Renal cortical epithelial cell (primary cell): ENCODE results near the gene PCGF1. TPM values are rescaled to one million over a fixed set of nuclear protein-coding genes. Genes with fewer than 3 reads are reported as not detected.
A peak's percentile ranks its signal among the peaks of the same experiment; 100 is the strongest.
"Not testable (repeated sequence)": the region's sequence is repeated elsewhere in the genome, so short reads cannot be mapped to it uniquely, and the experiment has no call there.

Experiments used
- DNase-seq: peaks from one replicate; pipeline ENCODE4 v3.0.0-alpha.2; 2011; ENCODE audit warnings: low read depth
- total RNA-seq: library from RNA; depleted of rRNA; stranded (reverse); fragments of >200 nt; gene quantifications from 2 replicates; pipeline ENCODE4 v1.2.3, GENCODE V29; 2014

Gene PCGF1
- total RNA-seq, 1 donor from 2014 or later: 20.7 TPM

DNA sequence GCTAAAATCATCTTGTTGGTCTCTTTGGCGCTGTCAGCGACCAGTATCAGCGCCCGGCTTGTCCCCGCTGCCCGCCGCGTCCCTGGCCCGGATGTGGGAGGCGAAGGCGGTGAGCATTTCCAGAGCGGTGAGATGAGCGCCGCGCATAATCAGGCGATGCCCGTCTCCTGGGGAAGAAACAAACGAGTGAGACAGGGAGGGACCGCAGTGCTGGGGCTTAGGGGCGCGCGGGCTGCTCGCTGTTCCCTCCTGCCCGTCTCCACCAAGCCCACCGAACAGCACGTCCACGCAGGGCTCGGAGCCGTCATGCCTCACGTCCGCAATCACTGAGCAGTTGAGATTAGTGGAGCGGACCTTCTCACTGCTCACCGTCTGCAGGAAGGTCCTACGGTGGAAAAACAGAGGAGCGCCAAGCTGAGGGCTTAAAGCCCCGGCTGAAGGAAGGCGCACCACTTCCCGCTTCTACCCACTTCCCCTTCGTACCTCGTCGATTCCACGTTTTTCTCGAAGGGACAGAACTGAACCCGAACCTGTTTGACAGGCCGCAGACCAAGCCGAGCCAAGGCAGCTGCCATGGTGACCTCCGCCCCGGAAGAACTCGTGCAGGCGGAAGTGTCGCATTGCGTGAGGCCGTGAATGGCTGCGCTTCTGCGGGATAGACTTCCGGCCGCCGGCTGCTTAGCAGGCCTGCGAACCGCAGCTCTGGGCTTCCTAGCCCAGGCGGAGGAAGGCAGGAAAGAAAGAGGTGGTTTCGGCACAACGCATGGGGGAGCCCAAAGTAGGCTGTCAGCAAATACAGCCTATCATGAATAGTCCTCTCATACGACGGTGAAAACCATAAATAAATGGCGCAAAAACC, 35.2 kb downstream of the PCGF1 start, which contains the start of gene MRPL53:
TSS of gene MRPL53 (minus strand) at position 595 of the 859 bp plus-strand sequence. CDS start at position 575, 20 bp downstream.
- peak; percentile 82 for DNase-seq

DNA sequence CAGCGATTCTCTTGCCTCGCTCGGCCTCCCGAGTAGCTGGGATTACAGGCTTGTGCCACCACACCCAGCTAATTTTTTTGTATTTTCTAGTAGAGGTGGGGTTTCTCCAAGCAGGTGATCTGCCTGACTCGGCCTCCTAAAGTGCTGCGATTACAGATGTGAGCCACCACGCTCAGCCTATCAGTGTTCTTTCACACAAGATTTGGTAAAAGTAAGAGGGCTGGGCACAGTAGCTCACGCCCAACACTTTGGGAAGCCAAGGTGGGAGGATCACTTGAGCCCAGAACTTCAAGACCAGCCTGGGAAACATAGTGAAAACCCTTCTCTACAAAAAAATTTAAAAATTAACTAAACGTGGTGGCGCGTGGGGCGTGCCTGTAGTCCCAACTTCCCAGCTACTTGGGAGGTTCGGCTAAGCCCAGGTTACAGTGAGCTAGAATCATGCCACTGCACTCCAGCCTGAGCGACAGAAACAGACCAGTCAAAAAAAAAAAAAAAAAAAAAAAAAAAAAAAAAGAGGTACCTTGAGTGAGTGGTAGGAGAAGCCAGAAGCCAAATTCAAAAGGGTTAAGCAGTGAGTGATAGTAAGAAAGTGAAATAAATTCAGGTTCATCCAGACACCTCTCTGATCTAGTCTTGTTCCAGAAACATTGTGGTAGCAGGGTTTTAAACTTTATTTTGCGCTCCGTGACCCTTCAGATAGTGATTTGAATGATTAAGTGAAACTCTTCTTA, 36.0 kb downstream of the PCGF1 start:
- no peak for DNase-seq

DNA sequence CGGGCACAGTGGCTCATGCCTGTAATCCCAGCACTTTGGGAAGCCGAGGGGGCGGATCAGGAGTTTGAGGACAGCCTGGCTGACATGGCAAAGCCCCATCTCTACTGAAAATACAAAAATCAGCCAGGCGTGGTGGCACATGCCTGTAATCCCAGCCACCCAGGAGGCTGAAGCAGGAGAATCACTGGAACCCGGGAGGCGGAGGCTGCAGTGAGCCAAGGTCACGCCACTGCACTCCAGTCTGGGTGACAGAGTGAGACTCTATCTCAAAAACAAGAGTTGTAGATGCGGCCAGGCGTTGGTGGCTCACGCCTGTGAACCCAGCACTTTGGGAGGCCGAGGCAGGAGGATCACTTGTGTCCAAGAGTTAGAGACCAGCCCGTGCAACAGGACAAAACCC, 36.8 kb downstream of the PCGF1 start:
- DNase-seq: not testable (repeated sequence)

DNA sequence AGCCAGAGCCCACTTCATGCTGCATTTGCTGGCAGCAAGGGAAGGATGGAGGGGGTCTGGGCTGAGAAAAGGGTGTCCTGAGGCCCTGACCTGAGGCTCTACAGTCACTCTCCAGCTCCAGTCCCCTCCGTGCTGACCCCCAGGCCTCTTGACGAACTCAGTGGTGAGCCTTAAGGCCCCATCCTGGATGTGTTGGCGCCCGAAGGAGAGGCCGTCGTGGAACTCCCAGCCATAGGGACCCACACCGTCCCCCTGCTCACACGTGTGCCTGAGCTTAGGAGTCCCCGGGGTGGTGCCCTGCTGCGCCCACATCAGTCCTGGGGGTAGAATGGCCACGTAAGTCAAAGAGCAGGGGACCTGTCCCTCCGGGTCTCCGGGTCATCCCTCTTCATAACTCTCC, 43.1 kb downstream of the PCGF1 start:
- DNase-seq: no peak

DNA sequence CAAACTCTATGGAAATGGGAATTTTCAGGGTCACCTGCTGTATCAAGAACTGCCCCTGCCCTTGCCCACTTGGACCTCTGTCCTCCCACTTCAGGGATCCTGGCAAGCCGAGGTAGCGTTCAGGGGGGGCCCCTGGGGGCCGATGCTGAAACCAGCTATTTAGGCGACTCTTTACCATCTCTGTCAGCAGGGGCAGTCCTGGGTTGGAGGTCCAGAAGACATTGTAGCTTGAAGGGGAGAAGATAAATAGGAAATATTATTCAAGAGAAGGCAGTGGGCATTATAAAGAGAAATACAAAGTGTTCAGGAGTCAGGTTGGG, 44.7 kb downstream of the PCGF1 start:
- no peak for DNase-seq

DNA sequence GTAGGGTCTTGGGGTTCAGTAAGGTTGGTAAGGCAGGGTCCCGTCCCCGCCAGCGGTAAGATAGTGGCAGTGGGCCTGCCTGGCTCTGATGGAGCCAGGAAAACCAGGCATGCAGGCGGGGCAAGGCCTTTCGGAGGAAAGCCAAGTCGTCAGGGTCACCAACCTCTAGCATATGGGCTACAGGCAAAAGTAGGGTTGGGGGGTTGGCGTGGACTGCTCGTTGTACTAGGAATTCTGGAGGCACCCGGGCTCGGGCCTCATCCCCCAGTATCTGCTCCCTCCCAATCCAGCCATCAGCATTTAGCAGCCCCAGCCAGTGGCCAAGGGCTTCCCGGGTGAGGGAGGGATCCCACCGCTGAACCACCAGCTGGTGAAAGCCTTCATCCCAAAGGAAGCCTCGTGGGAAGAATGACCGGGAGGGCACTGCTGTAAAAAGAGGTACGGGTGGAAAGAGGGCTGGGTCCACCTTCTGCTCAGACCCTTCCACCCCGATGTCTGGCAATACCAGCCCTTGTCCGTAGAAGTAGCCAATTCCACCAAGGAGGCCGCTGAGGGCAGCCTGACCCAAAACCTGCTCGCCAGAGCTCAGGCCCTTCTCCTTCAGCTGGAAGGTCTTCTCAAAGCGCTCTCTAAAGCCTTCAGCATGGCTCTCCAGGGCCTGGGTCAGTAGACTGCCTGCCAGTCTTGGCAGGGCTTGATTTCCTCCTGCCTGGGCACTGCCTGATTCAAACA, 45.3 kb downstream of the PCGF1 start:
- DNase-seq: no peak

DNA sequence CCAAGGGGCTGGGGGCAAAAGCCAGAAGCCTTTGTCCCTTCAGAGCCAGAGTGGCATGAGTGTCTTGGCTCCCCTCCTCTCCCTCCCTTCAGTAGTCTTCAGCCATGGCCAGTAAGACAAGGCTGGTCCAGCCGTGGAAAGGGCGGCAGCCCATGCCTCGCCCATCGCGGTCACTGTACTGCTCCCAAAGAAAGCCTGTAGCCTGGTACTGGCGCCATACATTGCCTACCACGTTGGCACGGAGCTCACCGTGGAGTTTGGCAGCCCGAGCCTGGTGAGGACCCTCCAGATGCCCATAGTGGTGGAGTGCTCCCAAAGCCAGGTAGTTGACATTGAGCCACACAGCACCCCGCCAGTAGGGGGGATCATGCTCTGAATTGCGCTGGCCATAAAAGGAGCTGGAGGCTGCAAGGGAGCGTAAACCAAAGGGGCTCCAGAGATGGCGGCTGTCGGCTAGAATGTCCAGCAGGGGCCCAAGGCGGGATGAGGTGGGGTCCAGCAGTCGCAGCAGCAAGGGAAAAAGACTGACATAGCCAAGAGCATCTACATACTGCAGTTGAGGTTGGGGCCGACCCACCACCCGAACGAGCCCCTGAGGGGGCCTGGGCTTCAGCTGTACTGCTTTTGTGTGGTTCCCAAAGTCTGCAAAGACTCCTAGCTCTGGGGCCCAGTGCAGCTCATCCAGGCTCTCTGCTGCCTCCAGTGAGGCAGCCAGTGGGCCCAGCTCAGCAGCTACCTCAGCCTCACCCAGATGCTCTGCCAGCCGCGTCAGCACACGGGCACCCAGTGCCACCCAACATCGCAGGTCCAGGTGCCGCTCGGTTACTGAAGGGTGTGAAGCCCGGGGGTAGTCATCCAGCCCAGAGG, 46.1 kb downstream of the PCGF1 start:
- DNase-seq: no peak

DNA sequence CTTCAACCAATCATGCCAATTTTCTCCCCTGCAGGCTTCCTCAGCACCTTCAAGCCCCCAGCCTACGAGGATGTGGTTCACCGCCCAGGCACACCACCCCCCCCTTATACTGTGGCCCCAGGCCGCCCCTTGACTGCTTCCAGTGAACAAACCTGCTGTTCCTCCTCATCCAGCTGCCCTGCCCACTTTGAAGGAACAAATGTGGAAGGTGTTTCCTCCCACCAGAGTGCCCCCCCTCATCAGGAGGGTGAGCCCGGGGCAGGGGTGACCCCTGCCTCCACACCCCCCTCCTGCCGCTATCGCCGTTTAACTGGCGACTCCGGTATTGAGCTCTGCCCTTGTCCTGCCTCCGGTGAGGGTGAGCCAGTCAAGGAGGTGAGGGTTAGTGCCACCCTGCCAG, 47.3 kb downstream of the PCGF1 start:
- not testable (repeated sequence) for DNase-seq

DNA sequence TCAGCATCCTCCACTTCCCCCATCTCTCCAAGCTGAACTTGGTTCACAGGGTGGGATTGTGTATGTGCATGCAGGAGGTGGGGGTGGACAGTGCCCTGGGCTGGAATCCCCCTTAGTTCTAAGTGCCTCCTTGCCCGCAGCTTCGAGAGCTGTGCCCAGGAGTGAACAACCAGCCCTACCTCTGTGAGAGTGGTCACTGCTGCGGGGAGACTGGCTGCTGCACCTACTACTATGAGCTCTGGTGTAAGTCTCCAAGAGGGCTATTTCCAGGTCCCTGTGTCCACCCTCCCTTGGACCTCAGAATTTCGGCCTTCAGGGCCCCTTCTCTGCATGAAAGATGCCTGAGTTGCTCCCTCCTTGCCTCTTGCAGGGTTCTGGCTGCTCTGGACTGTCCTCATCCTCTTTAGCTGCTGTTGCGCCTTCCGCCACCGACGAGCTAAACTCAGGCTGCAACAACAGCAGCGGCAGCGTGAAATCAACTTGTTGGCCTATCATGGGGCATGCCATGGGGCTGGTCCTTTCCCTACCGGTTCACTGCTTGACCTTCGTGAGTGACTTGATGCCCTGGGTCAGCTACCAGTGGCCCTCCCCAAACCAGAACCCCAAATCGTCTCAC, 47.9 kb downstream of the PCGF1 start:
- DNase-seq: not testable (repeated sequence)

DNA sequence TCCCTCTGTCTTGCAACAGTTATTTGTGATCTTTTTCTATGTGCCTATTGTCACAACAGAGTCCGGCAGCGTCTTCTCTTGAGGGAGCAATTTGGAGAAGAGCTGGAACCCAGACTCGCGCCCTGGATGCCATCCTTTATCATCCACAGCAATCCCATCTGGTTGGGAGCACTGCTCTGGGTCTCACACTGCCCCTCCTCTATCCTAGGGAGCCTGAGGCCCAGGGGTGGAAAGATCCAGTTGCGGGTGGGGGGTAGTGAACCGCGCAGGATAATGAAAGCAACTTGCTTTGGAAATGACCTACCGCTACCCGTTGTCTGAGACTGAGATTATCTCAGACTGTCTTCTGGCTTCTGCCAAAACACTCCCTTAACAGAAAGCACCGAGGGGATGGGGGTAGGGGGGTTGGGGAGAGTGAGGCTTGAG, 48.5 kb downstream of the PCGF1 start:
- DNase-seq: no peak

DNA sequence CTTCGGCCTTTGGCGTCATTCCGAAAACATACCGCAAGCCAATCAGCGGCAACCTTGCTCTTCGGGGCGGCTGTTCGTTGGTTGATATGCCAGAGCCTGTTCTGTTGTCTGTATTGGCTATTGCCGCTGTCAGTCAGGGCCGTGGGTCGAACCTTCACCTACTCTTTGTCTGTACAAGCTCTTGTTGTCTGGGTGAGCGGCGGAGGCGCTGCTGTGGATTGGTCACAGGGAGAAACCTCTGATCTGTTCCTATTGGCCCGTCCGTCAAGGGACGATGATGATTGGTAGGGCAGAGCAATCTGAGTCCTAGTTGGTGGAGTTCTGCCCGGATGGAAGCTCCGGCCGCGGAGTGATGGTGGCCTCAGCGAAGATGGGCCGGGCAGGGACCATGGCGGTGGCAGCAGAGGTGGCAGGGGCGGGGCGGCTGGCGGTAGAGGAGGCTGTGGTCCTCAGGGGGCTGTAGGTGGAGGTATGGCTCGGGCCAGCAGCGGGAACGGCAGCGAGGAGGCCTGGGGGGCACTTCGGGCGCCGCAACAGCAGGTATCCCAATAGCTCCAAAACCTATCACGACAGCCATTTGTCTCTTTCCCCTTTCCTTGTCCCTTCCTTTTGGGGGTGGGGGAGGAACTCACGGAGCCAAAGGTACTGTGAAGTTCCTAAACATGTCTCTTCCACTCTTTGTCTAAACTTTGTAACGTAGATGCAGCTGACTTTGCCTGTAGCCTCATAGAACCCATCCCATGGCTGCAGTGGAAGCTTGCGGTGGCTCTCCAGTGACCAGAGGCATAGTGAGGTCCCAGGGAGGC, 49.2 kb downstream of the PCGF1 start, which contains the start of gene WBP1:
TSS of gene WBP1 (plus strand) at position 307 of the 806 bp plus-strand sequence. CDS start at position 472, 165 bp downstream.
- peak; percentile 100 for DNase-seq

DNA sequence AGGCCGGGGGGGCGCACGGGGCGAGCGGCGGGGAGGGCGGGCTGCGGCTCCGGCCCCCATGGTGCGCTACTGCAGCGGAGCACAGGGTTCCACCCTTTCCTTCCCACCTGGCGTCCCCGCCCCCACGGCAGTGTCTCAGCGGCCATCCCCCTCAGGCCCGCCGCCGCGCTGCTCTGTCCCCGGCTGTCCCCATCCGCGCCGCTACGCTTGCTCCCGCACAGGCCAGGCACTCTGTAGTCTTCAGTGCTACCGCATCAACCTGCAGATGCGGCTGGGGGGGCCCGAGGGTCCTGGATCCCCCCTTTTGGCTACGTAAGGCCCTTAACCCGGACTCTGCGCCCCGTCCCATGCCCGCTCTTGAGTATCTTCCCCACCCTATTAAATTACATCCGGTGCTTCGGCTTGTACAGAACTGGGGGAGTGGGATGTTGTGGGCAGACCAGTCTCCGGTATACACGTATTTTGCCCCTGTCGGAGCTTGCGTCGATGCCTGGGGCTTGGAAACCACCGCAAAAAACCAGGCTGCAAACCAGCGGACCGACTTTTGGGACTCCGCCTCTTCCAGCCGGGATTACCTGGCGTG, 49.9 kb downstream of the PCGF1 start:
- no peak for DNase-seq

DNA sequence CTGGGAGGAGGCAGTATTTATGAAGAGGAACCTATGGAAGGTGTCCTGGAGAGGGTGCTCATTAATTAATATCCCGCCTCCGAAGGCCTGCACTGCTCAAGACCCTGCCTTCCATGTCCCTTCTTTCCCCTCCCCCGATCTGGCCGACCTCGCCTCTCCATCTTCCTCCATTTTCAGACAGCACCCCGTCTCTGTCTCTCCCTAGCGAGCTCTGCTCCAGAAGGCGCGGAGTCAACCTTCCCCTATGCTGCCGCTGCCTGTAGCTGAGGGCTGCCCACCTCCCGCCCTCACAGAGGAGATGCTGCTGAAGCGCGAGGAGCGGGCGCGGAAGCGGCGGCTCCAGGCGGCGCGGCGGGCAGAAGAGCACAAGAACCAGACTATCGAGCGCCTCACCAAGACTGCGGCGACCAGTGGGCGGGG, 50.4 kb downstream of the PCGF1 start:
- DNase-seq: no peak

Other genes starting within 250 kb of the PCGF1 start
- 0.89 and 1.2 TPM in 2 replicates for gene SLC4A5, start 164.3 kb downstream of the PCGF1 start, total RNA-seq
- 87.2 and 196 TPM in 2 replicates for gene DCTN1, start 127.4 kb downstream of the PCGF1 start, total RNA-seq
- 1.4 and 3.9 TPM in 2 replicates for gene C2orf81, start 86.1 kb downstream of the PCGF1 start, total RNA-seq
- gene WDR54, start 86.0 kb downstream of the PCGF1 start, total RNA-seq: 39.5 and 56.6 TPM in 2 replicates
- gene RTKN, start 65.8 kb downstream of the PCGF1 start, total RNA-seq: 60.8 TPM in 2 replicates
- 8.7 and 27.2 TPM in 2 replicates for gene INO80B, start 52.6 kb downstream of the PCGF1 start, total RNA-seq
- gene WBP1, start 49.3 kb downstream of the PCGF1 start, total RNA-seq: 40.8 and 57.3 TPM in 2 replicates
- 56.3 and 67.7 TPM in 2 replicates for gene MOGS, start 42.3 kb downstream of the PCGF1 start, total RNA-seq
- gene MRPL53, start 35.0 kb downstream of the PCGF1 start, total RNA-seq: 15.2 and 24.0 TPM in 2 replicates
- 9.7 and 12.8 TPM in 2 replicates for gene CCDC142, start 24.7 kb downstream of the PCGF1 start, total RNA-seq
- gene TTC31, start 24.6 kb downstream of the PCGF1 start, total RNA-seq: 16.0 and 18.8 TPM in 2 replicates
- 0.99 and 1.0 TPM in 2 replicates for gene LBX2, start 8.1 kb downstream of the PCGF1 start, total RNA-seq
- gene TLX2, start 6.8 kb upstream of the PCGF1 start, total RNA-seq: 0.05 TPM in 1 of 2 replicates, not detected in the other
- gene DQX1, start 18.5 kb upstream of the PCGF1 start, total RNA-seq: 0.05 TPM in 1 of 2 replicates, not detected in the other
- 54.7 and 83.7 TPM in 2 replicates for gene AUP1, start 22.0 kb upstream of the PCGF1 start, total RNA-seq
- 20.0 and 50.7 TPM in 2 replicates for gene HTRA2, start 22.2 kb upstream of the PCGF1 start, total RNA-seq
- 1.0 and 1.1 TPM in 2 replicates for gene LOXL3, start 46.2 kb upstream of the PCGF1 start, total RNA-seq
- 13.0 and 19.8 TPM in 2 replicates for gene DOK1, start 47.0 kb upstream of the PCGF1 start, total RNA-seq
- 0.17 and 0.85 TPM in 2 replicates for gene M1AP, start 140.6 kb upstream of the PCGF1 start, total RNA-seq
- gene SEMA4F, start 146.6 kb upstream of the PCGF1 start, total RNA-seq: 7.5 and 10.6 TPM in 2 replicates